ENCODE measurements around the gene WDR93.

Gene WDR93

DNA sequence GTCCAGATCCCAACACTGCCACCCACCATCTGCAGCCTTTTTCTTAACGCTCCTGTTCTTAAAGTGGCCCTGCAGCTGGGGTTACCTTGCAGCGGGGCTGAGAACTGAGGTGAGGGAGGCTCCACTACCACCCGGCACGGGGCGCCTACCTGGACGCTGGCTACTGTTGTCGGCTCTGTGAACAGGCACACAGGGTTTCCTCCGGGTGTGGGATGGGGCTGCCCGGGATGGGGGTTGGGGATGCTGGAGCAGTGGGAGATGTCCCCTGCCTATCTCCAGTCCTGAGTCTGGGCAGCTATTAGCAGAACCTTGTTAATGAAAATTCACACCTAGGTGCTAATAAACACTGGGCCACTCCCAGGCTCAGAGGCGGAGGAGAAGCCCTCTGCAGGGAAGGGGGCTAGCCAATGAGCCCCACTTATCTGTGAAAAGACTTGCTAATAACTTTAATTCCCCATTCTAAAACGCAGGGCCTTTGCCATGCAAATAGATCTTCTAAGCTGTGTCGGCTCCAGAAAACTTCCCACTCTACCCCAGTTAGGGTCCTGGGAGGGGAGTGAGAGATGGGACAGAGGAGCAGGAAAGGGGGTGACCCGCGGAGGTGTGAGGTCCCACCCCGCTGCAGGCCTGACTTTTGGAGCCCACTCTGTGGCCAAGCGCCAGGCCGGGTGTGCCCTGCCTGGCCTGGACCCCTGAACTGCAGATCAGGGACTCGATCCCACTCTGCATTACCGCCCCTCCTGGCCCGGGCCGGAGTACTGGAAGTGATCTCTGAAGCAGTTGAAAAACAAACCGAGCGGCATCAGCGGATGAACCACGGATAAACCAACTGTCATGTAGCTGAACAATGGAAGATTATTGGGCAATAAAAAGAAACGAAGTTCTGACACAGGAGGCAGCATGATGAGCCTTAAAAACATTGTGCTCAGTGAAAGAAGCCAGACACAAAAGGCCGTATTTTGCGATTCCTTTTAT is 57.4 kb downstream of the WDR93 start:
- no peak for DNase-seq (ENCODE audit: low read depth in 2 of 2, low spot score in 1 of 2)

DNA sequence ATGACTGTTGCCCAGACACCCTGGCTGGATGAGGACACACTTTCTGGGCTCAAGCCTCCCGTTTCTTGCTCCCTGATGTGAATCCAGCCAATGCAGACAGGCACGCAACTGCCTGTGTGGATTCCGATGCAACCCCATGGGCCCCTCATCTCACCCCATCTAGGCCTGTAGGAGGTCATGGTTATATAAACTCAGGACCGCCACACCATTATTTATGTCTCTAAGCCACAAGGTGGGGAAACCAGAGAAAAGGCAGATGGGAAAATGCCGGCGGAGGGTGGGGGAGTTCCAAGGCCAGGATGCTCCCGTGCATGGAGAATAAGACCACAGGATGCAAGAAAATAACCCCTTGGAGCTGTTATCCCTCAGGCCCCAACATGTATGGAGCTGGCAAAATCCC is 58.4 kb downstream of the WDR93 start:
- no peak for DNase-seq (ENCODE audit: low read depth in 2 of 2, low spot score in 1 of 2)

DNA sequence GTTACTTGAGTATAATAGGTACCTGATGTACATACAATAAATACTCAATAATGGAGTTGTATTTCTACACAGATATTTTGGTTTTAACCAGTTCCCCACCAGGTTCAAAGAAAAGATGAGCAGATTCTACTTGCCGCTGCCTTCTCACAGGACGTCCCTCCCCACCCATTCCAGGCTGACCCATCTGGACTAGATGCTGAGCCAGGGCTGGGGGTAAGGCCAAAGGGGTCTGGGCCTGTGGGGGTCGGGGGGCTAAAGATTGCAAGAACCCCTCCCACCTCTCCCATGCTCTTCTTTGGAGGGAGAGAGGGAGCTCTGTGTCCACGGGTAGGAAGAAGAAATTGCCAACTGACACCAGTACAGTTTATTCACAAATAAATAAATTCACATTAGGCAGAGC is 58.9 kb downstream of the WDR93 start:
- no peak for DNase-seq (ENCODE audit: low read depth in 2 of 2, low spot score in 1 of 2)

DNA sequence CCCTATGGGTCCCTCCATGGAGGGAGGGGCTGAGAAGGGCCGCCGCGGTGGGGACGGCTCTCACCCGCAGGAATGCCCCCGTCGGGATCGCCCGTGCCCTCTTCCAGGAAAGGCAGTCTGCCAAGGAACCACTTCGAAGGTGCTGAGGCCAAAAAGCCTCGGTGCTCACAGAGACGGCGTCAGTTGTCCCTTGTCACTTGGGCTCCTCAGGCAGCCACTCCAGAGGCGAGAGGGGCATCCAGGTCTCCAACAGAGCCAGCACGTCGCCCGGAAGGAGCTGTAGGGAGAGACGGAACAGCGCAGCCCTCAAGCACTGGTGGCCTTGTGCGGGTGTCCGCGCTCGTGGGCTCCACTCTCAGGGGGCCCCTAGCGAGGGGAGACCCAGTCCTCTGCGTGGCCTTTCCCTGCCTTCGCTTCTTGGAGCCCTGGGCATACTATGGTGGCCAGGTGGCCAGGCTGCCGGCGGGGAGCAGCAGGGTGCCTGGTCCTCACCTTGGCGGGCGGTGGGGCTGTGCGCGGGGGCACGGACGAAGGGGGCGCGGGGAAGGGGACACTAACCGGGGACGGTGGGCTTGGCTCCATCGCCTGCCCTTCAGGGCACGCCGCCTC is 59.4 kb downstream of the WDR93 start:
- no peak for DNase-seq (ENCODE audit: low read depth in 2 of 2, low spot score in 1 of 2)

DNA sequence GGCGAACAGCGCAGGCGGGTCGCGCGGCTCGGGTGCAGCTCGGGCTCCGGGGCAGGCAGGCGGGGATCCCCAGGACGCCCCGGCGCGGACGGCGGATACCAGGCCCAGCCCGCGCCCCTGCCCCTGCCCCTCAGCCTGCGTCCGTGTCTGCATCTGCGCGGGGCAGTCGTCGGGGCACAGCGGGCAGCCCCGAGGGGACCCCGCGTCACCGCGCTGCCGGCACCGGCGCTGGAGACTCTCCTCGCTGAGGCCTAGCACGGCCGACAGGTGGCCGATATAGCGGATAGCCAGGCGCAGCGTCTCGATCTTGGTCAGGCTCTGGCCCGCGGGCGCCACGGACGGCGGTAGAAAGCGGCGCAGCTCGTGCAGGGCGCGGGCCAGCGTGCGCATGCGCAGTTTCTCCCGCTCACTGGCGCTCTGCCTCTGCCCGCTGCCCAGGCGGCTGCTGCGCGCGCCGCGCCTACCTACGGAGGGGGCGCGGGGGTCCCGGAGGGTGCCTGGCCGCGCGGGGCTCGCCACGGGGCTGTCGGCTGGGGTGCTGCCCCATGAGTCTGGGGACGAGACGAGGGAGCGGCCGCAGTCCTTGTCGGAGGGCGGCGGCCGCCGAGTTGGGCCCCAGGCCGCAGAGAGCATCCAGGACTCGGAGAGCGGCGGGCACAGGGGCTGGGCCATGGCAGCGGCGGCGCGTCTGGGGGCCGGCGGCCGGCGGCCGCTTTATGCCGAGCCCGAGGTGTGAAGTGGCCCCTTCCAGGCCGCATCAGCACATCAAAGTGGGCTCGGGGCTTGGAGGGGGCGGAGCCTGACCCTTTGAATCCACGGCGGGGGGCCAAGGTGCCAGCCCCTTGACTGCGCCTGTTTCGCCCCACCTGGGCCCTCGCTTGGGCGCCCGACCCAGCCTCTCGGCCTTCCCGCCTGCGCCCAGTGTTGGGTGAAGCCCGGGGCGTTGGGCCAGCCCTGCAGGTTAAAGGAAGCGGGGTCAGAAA is 60.2 kb downstream of the WDR93 start, which contains the start of gene MESP1:
MESP1 (minus strand) TSS at position 690 of the 983 bp plus-strand sequence; CDS start at position 672, 18 bp downstream.
- peak; percentile 53 to 67 for DNase-seq (ENCODE audit: low read depth in 2 of 2, low spot score in 1 of 2)

DNA sequence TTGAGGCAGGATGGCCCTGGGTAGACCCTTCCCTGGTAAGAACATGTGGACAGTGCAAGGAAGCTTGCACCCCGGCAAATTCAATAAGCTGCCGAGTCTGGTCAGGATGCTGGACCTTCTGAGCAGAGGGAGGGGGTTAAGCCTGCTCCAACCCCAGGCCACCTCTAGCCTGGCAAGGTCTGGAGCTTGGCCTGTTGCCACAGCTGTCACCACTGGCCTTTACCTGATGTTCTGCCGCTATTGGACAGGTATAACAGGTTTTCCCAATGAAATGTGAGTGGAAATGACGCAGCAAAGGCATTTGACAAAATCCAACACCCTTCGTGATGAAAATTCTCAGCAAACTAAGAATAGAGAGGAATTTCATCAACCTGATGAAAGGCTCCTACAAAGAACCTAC is 61.1 kb downstream of the WDR93 start:
- DNase-seq (ENCODE audit: low read depth in 2 of 2, low spot score in 1 of 2): no peak

DNA sequence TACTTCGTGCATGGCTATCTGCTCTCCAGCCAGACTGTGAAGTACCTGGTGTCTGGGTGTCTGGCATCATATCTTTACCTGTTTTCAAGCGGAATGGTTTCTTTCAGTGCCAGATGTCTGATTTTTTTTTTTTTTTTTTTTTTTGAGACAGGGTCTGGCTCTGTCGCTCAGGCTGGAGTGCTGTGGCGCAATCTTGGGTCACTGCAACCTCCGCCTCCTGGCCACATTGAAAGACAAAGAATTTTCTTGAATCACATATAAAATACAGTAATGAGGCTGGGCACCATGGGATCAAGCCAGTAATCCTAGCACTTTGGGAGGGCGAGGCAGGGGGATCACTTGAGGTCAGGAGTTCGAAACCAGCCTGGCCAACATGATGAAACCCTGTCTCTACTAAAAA is 63.2 kb downstream of the WDR93 start:
- DNase-seq (ENCODE audit: low read depth in 2 of 2, low spot score in 1 of 2): no peak

DNA sequence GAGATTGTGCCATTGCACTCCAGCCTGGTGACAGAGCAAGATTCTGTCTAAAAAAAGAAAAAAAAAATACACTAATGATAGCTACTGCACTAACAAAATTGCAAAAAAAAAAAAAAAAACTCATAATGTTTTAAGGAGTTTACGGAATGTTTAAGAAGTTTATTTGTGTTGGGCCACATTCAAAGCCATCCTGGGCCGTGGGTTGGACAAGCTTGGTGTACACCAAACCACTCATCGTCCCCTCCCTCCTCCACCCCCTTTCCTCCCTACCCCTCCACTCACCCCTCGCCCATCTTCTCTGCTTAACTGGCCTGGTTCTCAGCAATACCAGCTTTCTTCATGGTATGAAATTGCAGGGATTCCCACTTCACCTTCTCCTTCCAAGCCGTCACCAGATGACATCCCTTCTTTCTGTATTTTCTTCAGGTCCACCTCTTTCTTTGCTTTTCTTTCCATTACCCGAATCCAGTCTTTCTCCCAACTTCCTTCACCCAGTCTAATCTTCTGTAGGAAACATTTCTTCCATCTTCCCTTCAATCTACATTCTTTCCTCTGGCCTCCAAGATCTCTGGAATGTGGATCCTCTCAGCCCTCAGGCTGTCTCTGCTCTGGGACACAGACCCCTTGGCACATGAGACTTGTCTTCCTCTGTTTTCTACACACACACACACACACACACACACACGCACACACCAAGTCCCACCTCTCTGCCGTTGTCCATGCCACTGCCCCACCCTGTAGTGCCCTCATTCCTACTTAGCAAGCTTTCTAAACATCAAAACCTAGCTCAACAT is 63.9 kb downstream of the WDR93 start:
- DNase-seq (ENCODE audit: low read depth in 2 of 2, low spot score in 1 of 2): no peak

DNA sequence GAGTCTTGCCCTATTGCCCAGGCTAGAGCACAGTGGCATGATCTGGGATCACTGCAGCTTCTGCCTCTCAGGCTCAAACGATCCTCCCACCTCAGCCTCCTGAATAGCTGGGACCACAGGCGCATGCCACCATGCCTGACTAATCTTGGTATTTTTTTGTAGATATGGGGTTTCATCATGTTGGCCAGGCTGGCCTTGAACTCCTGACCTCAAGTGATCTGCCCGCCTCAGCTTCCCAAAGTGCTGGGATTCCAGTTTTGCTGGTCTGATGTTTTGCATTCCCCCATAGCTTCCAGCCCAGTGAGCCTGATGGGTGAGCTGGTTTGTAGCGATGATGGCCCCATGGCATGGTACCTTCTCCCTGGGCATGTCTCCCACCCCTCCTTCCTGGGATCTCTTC is 65.1 kb downstream of the WDR93 start:
- DNase-seq (ENCODE audit: low read depth in 2 of 2, low spot score in 1 of 2): no peak

DNA sequence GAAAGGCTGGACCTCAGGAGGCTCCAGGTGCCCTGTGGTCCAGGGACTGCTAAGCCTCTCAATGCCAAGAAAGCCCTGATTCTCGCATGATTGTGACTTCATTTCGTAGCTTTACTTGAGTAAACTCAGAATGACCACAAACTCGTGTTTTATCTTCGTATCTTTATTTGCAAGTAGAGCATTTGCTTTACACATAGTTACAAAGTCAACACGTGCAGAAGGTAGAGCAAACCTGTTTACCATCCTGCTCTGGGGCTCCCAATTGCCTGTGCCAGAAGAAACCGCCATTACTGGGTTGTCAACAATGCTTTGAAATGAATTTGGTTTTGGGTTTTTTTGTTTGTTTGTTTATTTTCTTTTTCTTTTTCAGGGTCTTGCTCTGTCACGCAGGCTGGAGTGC is 66.3 kb downstream of the WDR93 start:
- DNase-seq (ENCODE audit: low read depth in 2 of 2, low spot score in 1 of 2): no peak

DNA sequence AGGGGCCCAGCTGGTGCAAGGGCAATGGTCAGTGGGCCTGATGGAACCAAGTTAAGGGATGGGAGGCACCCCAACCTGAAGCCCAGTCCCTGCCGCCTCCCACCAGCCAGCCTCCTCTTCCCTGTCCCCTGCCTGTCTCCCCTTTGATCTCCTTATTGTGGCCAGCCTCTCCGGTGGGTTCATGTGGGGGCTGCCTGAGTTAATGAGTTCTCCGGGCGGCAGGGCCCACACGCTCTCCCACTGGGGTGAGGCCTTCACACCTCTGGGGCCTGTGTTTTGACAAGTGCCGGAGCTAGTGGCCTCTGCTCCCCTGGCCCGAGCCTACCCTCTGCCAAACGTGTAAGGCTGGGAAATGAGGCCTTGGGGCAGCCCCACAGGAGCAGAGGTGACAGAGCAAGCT is 67.7 kb downstream of the WDR93 start:
- DNase-seq (ENCODE audit: low read depth in 2 of 2, low spot score in 1 of 2): no peak

DNA sequence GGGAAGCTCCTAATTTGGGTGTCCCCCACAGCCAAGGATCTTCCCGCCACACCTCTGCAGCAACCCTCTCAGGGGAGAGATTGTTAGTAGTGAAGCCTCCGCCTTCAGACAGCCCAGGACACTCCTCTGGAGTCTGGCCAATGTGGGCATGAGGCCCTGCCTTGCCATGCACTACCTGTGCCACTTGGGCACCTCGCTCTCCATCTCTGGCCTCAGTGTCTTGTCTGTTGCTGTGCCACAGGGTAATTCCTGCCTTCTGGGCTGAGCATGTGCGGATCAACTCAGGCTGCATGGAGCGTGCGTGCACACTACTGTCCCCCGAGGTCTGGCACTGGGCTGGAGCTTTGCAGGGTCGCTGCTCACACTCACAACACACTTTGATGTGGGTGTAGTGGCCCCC is 68.4 kb downstream of the WDR93 start:
- DNase-seq (ENCODE audit: low read depth in 2 of 2, low spot score in 1 of 2): no peak

DNA sequence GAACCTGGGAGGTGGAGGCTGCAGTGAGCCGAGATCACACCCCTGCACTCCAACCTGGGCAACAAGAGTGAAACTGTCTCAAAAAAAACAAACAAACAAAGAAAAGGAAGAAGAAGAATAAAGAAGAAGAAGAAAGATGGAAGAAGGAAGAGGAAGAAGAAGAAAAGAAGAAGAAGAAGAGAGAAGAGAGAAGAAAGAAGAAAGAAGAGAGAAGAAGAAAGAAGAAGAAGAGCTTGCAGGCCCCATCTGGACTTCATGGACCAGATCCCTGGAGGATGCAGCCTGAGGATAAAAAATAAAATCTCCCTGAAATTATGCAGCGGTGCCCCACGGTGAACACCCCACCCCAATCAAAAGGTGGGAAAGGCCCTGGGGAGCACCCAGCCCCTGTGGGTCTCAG is 69.2 kb downstream of the WDR93 start:
- no peak for DNase-seq (ENCODE audit: low read depth in 2 of 2, low spot score in 1 of 2)

DNA sequence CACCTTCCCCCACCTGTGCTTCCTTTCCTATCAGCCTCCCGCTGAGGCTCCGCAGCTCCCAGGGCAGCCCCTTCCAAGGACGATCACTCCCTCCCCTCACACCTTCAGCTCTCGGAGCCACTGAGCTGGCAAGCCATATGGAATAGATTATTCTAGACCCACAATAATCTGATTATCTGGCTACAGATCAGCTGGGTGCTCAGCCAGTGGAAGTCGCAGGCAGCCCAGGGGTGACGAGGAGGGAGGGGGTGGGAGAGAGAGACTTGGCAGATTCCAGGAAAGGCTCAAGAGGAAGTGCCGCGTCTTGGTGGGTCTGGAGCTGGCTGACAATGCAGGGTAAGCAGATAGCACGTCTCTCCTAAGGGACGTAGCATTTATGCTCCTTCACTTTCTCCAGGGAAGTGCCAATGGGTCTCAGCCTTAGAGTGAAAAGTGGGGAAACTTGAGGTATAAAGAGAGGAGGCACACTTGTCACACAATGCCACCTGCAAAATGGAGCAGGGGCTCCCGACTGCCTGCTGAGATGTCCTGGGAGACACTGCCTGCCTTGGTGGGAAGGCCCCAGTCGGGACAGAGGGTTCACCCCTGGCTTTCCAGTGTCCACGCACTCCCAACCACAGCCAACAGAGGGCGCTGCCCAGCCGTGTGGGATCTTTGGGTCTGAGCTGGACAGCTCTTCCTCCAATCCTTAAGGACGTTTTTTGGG is 69.8 kb downstream of the WDR93 start:
- DNase-seq (ENCODE audit: low read depth in 2 of 2, low spot score in 1 of 2): peak in 1 of 2 donors; percentile 20

DNA sequence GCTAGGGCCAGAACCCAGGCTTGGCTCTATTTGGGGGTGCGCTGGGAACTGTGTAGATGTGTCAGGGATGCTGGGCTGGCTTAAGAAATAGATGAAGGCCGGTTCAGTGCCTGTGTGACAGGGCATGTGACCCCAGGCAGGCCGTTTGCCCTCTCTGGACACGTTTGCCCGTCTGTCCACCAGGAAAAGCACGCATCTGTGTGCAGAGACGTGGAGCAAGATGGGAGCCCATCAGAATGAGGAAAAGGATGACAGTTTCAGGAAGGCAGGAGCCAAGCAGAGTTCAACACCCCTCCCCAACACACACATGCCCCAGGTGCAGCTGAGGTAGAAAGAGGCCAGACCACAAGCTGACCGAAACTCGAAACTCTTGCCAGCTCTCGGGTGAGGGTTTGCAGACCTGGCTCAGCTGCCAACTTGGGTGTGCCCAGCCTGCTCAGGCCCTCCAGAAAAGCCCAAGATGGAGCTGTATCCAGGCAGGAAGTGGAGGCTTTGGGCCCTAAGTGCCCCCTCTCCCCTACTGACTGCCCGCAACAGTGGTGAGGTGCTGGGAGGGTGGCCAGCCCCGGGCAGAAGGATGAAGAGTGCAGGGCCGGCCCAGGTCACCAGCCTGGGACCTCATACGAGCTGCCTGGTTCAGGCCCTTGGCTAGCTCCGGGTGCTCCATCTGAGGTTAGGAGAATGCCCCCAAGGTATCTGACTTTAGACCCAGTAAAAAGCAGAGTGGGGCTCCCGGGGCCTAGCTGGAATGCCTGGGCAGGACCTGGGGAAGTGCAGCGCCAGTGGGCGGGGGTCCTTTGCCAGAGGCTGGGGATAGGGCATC is 70.6 kb downstream of the WDR93 start:
- DNase-seq (ENCODE audit: low read depth in 2 of 2, low spot score in 1 of 2): no peak

DNA sequence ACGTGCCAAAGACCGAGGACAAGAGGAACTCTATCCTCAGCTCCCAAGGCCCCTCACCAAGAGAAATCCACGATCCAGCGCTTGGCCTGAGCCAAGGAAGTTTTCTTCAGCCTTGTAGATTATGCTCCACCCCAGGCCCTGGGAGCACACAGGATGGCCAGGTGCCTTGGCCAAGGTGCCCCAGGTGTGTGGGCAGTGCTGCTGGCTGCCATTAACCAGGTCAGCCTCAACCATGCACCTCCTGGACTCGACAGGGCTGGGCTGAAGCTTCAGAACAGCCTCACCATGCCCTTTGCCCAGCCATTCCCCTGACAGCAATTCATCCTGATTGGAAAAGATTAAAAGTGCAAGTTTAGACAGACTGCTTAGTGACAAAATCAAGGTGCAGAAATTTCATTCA is 71.3 kb downstream of the WDR93 start:
- DNase-seq (ENCODE audit: low read depth in 2 of 2, low spot score in 1 of 2): no peak

DNA sequence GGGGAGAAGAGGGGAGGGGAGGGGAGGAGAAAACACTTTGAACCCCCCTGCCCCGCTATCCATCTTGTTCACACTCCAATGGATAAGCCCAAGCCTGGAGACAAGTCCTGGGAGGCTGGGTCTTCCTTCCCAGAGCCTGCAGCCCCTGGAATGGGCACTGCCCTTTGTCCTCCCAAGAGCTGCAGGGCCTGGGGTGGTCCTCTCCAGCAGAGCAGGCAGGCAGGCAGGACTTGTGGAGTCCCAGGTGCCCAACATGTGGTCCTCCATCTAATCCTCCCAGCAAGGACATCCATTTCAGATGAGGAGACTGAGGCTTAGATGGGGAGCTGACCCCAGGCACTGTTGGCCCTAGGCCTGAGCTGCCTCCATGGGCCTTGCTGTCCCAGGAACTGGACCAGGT is 75.1 kb downstream of the WDR93 start:
- no peak for DNase-seq (ENCODE audit: low read depth in 2 of 2, low spot score in 1 of 2)

DNA sequence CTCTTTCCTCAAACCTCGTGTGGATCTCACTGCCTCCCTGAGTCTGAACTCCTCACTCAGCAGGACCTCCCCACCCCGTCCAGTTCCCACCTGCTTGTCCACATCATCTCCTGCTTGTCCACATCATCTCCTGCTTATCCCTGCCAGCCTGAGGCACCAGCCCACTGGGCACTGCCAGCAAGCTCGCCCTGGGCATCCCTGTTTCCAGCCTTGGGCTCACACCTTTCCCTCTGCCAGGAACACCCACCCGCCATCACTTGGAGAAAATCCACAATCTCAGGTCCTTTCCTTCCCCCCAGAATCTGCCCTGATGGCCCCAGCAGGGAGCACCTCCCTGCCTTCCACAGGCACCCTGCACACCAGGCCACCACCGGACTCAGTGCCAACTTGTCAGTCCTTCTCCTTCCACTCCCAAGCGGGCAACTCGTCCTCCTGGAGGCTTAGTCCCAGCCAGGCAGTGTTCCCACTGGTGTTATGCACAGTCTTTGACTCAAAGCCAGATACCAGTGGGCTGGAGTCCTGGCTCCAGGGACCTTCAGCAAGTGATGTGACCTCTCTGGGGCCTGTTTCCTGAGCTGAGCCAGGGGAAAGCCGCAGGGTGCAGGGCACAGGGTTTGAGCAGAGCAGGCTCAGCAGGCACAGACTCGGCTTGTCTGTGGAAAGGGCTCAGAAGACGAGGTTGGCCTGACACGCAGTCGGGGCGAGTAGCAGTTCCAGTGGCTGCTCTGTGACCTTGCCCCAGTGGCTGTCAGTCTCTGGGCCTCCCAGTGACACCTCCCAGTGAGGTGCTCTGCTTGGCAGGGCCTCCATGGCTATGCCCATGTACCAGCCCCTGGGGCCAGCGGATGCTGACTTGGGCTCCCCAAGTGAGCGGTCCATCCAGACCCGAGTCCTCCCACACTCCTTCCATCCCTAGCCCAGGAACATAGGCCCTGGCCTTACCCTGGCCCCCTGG is 76.0 kb downstream of the WDR93 start:
- DNase-seq (ENCODE audit: low read depth in 2 of 2, low spot score in 1 of 2): no peak
